H9 (cell line): ENCODE data around the gene PRR35. TPM values are rescaled to one million over a fixed set of nuclear protein-coding genes. Genes with fewer than 3 reads are reported as not detected.

Experiments used
- DNase-seq: peaks from one replicate; pipeline ENCODE4 v3.0.0-alpha.2; 2017
- H2AFZ ChIP-seq: one replicate; pipeline ENCODE4 v1.6.1; 2013; ENCODE audit warnings: mild to moderate bottlenecking, low read length, control low read depth, moderate library complexity
- H2AK5ac ChIP-seq: 2 replicates; pipeline ENCODE4 v1.6.1; 2013; ENCODE audit warnings: low read length, control low read depth, mixed read lengths; ENCODE audit not compliant: insufficient read length
- H2BK120ac ChIP-seq: one replicate; pipeline ENCODE4 v1.6.1; 2013; ENCODE audit warnings: low read depth, mild to moderate bottlenecking, low read length, control low read depth, inconsistent platforms; ENCODE audit not compliant: poor library complexity, severe bottlenecking
- H2BK12ac ChIP-seq: 2 replicates; pipeline ENCODE4 v1.6.1; 2013; ENCODE audit warnings: low read length, control low read depth, mixed read lengths, low read depth; ENCODE audit not compliant: insufficient read length
- H2BK15ac ChIP-seq: 2 replicates; pipeline ENCODE4 v1.6.1; 2013; ENCODE audit warnings: low read depth, low read length, control low read depth
- H2BK20ac ChIP-seq: one replicate; pipeline ENCODE4 v1.6.1; 2013; ENCODE audit warnings: low read depth, mild to moderate bottlenecking, low read length, control low read depth, inconsistent platforms; ENCODE audit not compliant: poor library complexity, severe bottlenecking
- H2BK5ac ChIP-seq: 2 replicates; pipeline ENCODE4 v1.6.1; 2013; ENCODE audit warnings: low read length, control low read depth, mixed read lengths; ENCODE audit not compliant: insufficient read length
- H3K14ac ChIP-seq: 2 replicates; pipeline ENCODE4 v1.6.1; 2013; ENCODE audit warnings: low read length, control low read depth; ENCODE audit not compliant: insufficient read depth
- H3K18ac ChIP-seq: 2 replicates; pipeline ENCODE4 v1.6.1; 2013; ENCODE audit warnings: low read depth, mild to moderate bottlenecking, mixed read lengths, low read length, control low read depth; ENCODE audit not compliant: insufficient read length
- H3K23ac ChIP-seq: 2 replicates; pipeline ENCODE4 v1.6.1; 2013; ENCODE audit warnings: low read length, control low read depth, mixed read lengths, low read depth; ENCODE audit not compliant: insufficient read length
- H3K23me2 ChIP-seq: 2 replicates; pipeline ENCODE4 v1.6.1; 2013; ENCODE audit warnings: low read depth, mild to moderate bottlenecking, mixed read lengths, low read length, control low read depth; ENCODE audit not compliant: insufficient read length, poor library complexity, severe bottlenecking
- H3K27ac ChIP-seq: 2 replicates; pipeline ENCODE4 v1.5.1; 2013; ENCODE audit warnings: low read length, control low read depth, mixed read lengths, low read depth; ENCODE audit not compliant: insufficient read length
- H3K27me3 ChIP-seq: 2 replicates; pipeline ENCODE4 v1.6.1; 2013; ENCODE audit warnings: low read length, control low read depth, inconsistent platforms; ENCODE audit not compliant: insufficient read depth
- H3K4ac ChIP-seq: 2 replicates; pipeline ENCODE4 v1.6.1; 2013; ENCODE audit warnings: low read depth, mild to moderate bottlenecking, control low read depth, inconsistent platforms, low read length, moderate library complexity
- H3K4me1 ChIP-seq: 2 replicates; pipeline ENCODE4 v1.6.1; 2013; ENCODE audit warnings: low read length, control low read depth, inconsistent platforms; ENCODE audit not compliant: insufficient read depth
- H3K4me2 ChIP-seq: 2 replicates; pipeline ENCODE4 v1.6.1; 2013; ENCODE audit warnings: low read length, control low read depth, mixed read lengths; ENCODE audit not compliant: insufficient read length, insufficient read depth
- H3K56ac ChIP-seq: 2 replicates; pipeline ENCODE4 v1.6.1; 2013; ENCODE audit warnings: low read depth, mild to moderate bottlenecking, mixed read lengths, low read length, control low read depth; ENCODE audit not compliant: insufficient read length
- H3K79me1 ChIP-seq: 2 replicates; pipeline ENCODE4 v1.6.1; 2013; ENCODE audit warnings: low read depth, mild to moderate bottlenecking, moderate library complexity, low read length, control low read depth, inconsistent platforms; ENCODE audit not compliant: insufficient read depth, poor library complexity, severe bottlenecking
- H3K79me2 ChIP-seq: 2 replicates; pipeline ENCODE4 v1.6.1; 2013; ENCODE audit warnings: low read length, control low read depth, inconsistent platforms; ENCODE audit not compliant: insufficient read depth
- H3K9ac ChIP-seq: 2 replicates; pipeline ENCODE4 v1.6.1; 2013; ENCODE audit warnings: low read length, control low read depth, mixed read lengths; ENCODE audit not compliant: insufficient read length; ENCODE audit errors: extremely low read depth
- H3K9me3 ChIP-seq: one replicate; pipeline ENCODE4 v1.6.1; 2013; ENCODE audit warnings: low read depth, low read length, inconsistent platforms; ENCODE audit not compliant: control insufficient read depth
- H3T11ph ChIP-seq: one replicate; pipeline ENCODE4 v1.6.1; 2013; ENCODE audit warnings: mild to moderate bottlenecking, low read length, control low read depth, inconsistent platforms
- H4K20me1 ChIP-seq: one replicate; pipeline ENCODE4 v1.6.1; 2013; ENCODE audit not compliant: control insufficient read depth, insufficient read length, insufficient read depth
- H4K5ac ChIP-seq: 2 replicates; pipeline ENCODE4 v1.6.1; 2013; ENCODE audit warnings: low read depth, mild to moderate bottlenecking, mixed read lengths, low read length, control low read depth; ENCODE audit not compliant: insufficient read length
- H4K8ac ChIP-seq: replicated peaks from 2 replicates; pipeline ENCODE4 v1.6.1; 2013; ENCODE audit warnings: low read length, control low read depth, mixed read lengths, low read depth; ENCODE audit not compliant: insufficient read length
- H4K91ac ChIP-seq: 2 replicates; pipeline ENCODE4 v1.6.1; 2013; ENCODE audit warnings: low read depth, mild to moderate bottlenecking, moderate library complexity, mixed read lengths, low read length, control low read depth; ENCODE audit not compliant: insufficient read length
- H3K27ac Mint-ChIP-seq, 3 experiments: 2 replicates in 2 of 3; 3 replicates in 1 of 3; pipeline ENCODE4 v1.8.0; 2020 to 2021; ENCODE audit warnings: mixed read lengths in 3 of 3, mild to moderate bottlenecking in 1 of 3, moderate library complexity in 1 of 3
- H3K27me3 Mint-ChIP-seq: 2 replicates; pipeline ENCODE4 v1.8.0; 2021; ENCODE audit warnings: low read depth, mild to moderate bottlenecking, moderate library complexity, mixed read lengths
- H3K36me3 Mint-ChIP-seq, 3 experiments: 2 replicates in 2 of 3; 3 replicates in 1 of 3; pipeline ENCODE4 v1.8.0; 2020 to 2021; ENCODE audit warnings: low read depth in 3 of 3, mixed read lengths in 3 of 3; ENCODE audit not compliant: insufficient read depth in 1 of 3
- H3K4me1 Mint-ChIP-seq, 2 experiments: 2 replicates each; pipeline ENCODE4 v1.8.0; 2020; ENCODE audit warnings: mixed read lengths in 2 of 2
- H3K4me3 Mint-ChIP-seq, 2 experiments: 2 replicates in 1 of 2; 3 replicates in 1 of 2; pipeline ENCODE4 v1.8.0; 2020 to 2021; ENCODE audit warnings: mild to moderate bottlenecking in 2 of 2, mixed read lengths in 2 of 2, moderate library complexity in 1 of 2
- H3K9me3 Mint-ChIP-seq, 2 experiments: 2 replicates in 1 of 2; 3 replicates in 1 of 2; pipeline ENCODE4 v1.8.0; 2020; ENCODE audit warnings: mild to moderate bottlenecking in 2 of 2, mixed read lengths in 2 of 2, moderate library complexity in 1 of 2
- CTCF ChIP-seq: fragments of 200-600 bp; sonication (generic); conservative IDR thresholded peaks from 3 replicates; pipeline ENCODE4 v1.8.0; 2021; ENCODE audit warnings: antibody characterized with exemption, mild to moderate bottlenecking
- WGBS: extraction: QIAGEN DNeasy Blood & Tissue Kit; methylation state at CpG from one replicate; pipeline ENCODE4 v1.1.7; 2013; ENCODE audit warnings: missing lambda C conversion rate, low lambda C conversion rate, mixed read lengths; ENCODE audit not compliant: insufficient read length; ENCODE audit errors: extremely low coverage; 5-methylcytosine and 5-hydroxymethylcytosine counted together
- total RNA-seq: library from RNA; stranded (reverse); gene quantifications from 2 replicates; pipeline ENCODE4 v1.2.1, GENCODE V29; 2021

The PRR35 gene
- total RNA-seq, 1 experiment from 2014 or later, result 0.33 TPM

GRCh38 chr16:598823-599739, 38.9 kb downstream of the PRR35 start:
- H3K27me3 Mint-ChIP-seq, result peaks cover 9% of the 10 kb centered on the region

More at GRCh38 chr16:598823-599739, 38.9 kb downstream of the PRR35 start:
- no peak overlapping the region for H3T11ph ChIP-seq
- H4K20me1 ChIP-seq, result no peaks in the 10 kb centered on the region
- no peak for DNase-seq
- Mint-ChIP-seq H3K27ac (no peak overlapping the region), H3K9me3 (peaks cover 0 to 5% of the 10 kb centered on the region in 2 experiments; a peak in 3 of 5 replicates), H3K36me3 (peaks cover 11 to 24% (median 19%) of the 10 kb centered on the region in 3 experiments; a peak in 6 of 7 replicates), H3K4me1 (0 out of 4 replicates have a peak, but pooled peaks cover 0 to 3% of the 10 kb centered on the region in 2 experiments), H3K4me3 (no peak overlapping the region)
- H3K18ac ChIP-seq, result no peak overlapping the region
- no peak overlapping the region for H4K5ac ChIP-seq
- no peak overlapping the region for H2AK5ac ChIP-seq
- H2AFZ ChIP-seq, result no peak overlapping the region
- H2BK120ac ChIP-seq, result no peak overlapping the region
- no peak overlapping the region for H4K91ac ChIP-seq
- H3K79me2 ChIP-seq, result no peaks in the 10 kb centered on the region; the same call in 1 of the 2 replicates
- H3K27ac ChIP-seq, result no peak overlapping the region
- H2BK15ac ChIP-seq, result no peak overlapping the region
- no peak overlapping the region for H2BK20ac ChIP-seq
- H3K4ac ChIP-seq, result no peak overlapping the region
- H3K23me2 ChIP-seq, result no peaks in the 10 kb centered on the region
- H3K4me2 ChIP-seq, result no peak overlapping the region
- no peaks in the 10 kb centered on the region for H3K4me1 ChIP-seq
- WGBS, result no CpG with 5 or more reads among the region's 43 CpGs
- no peak overlapping the region for H2BK5ac ChIP-seq
- H4K8ac ChIP-seq, result no peak overlapping the region
- no peak for TF ChIP-seq CTCF
- H2BK12ac ChIP-seq, result no peak overlapping the region
- H3K9ac ChIP-seq, result no peak overlapping the region
- H3K27me3 ChIP-seq, result no peaks in the 10 kb centered on the region
- H3K56ac ChIP-seq, result no peak overlapping the region
- no peaks in the 10 kb centered on the region for H3K79me1 ChIP-seq
- no peak overlapping the region; the same call in 1 of the 2 replicates for H3K14ac ChIP-seq
- no peaks in the 10 kb centered on the region for H3K9me3 ChIP-seq
- H3K23ac ChIP-seq, result no peak overlapping the region
